Karpas-422 (cell line): ENCODE results near the gene PTH. TPM values are rescaled to one million over a fixed set of nuclear protein-coding genes. Genes with fewer than 3 reads are reported as not detected.

Source experiments
- total RNA-seq: library from RNA; depleted of rRNA; stranded (reverse); fragments of >200 nt; shearing (Covaris generic); gene quantifications from 2 replicates; pipeline ENCODE4 v1.2.3, GENCODE V29; 2014; ENCODE audit warnings: low replicate concordance; rRNA removed

The PTH gene
- total RNA-seq, 1 experiment from 2014 or later = not detected

Other genes starting within 250 kb of the PTH start
- gene BMAL1, start 218.2 kb downstream of the PTH start, total RNA-seq = not detected in 2 replicates
- 34.1 and 58.0 TPM in 2 replicates for gene BTBD10, start 32.8 kb downstream of the PTH start, total RNA-seq
- 55.3 and 98.1 TPM in 2 replicates for gene FAR1, start 172.7 kb upstream of the PTH start, total RNA-seq